Panc1 (cell line): ENCODE data around the gene IRX4. TPM values are rescaled to one million over a fixed set of nuclear protein-coding genes. Genes with fewer than 3 reads are reported as not detected.

Experiments
- ATAC-seq: fragments of 200-7000 bp; cut with Tn5 transposase; 2 replicates; pipeline ENCODE4 v1.9.1; 2020; ENCODE audit warnings: mild to moderate bottlenecking, moderate library complexity
- BruUV-seq: library from RNA; stranded (reverse); fragments of 400-500 nt; replicated peaks from 2 replicates; lab custom pipeline; 2021; lab: Mats Ljungman, UMichigan
- CTCF ChIA-PET: fragments of 300-600 bp; sonication (Branson Sonifier 250); formaldehyde crosslinking; loops from one replicate; lab custom pipeline; 2022; ENCODE audit warnings: antibody characterized with exemption; lab: Charles Lee
- POLR2A ChIA-PET: fragments of 300-600 bp; sonication (Branson Sonifier 250); formaldehyde crosslinking; loops from one replicate; lab custom pipeline; 2022; ENCODE audit warnings: antibody characterized with exemption; lab: Charles Lee
- DNase-seq: peaks from one replicate; pipeline ENCODE4 v3.0.0-alpha.2; 2010; ENCODE audit warnings: low read depth, low spot score
- H3K27ac ChIP-seq: 2 replicates; pipeline ENCODE4 v1.5.1; 2011; ENCODE audit warnings: mild to moderate bottlenecking, low read length, inconsistent platforms
- H3K27me3 ChIP-seq: fragments of 200-500 bp; sonication (Bioruptor generic); 2 replicates; pipeline ENCODE4 v1.6.0; 2014; ENCODE audit warnings: low read length, inconsistent platforms; ENCODE audit not compliant: control insufficient read depth, insufficient read depth
- H3K36me3 ChIP-seq: fragments of 200-500 bp; sonication (Bioruptor generic); 2 replicates; pipeline ENCODE4 v1.5.1; 2014; ENCODE audit warnings: inconsistent platforms, mild to moderate bottlenecking, low read length, moderate library complexity; ENCODE audit not compliant: control insufficient read depth, insufficient read depth
- H3K4me1 ChIP-seq: 2 replicates; pipeline ENCODE4 v1.5.1; 2011; ENCODE audit warnings: inconsistent platforms, mild to moderate bottlenecking, low read length, moderate library complexity; ENCODE audit not compliant: control insufficient read depth, insufficient read depth
- H3K4me3 ChIP-seq, 2 experiments: 2 replicates each; pipeline ENCODE4 v1.5.1; 2011 to 2012; ENCODE audit warnings: low read depth in 2 of 2, low read length in 2 of 2, mild to moderate bottlenecking in 2 of 2, inconsistent platforms in 1 of 2, moderate library complexity in 1 of 2
- H3K9me3 ChIP-seq: fragments of 200-500 bp; sonication (Bioruptor generic); 2 replicates; pipeline ENCODE4 v1.5.1; 2014; ENCODE audit warnings: low read depth, mild to moderate bottlenecking, inconsistent platforms, low read length, moderate library complexity; ENCODE audit not compliant: control insufficient read depth, insufficient read depth
- POLR2AphosphoS5 ChIP-seq: IDR thresholded peaks from 2 replicates; pipeline ENCODE4 v1.6.1; 2012; ENCODE audit warnings: mild to moderate bottlenecking, low read depth, low read length, moderate library complexity
- SIN3A ChIP-seq: IDR thresholded peaks from 2 replicates; pipeline ENCODE4 v1.6.1; 2012; ENCODE audit warnings: low read depth, mild to moderate bottlenecking, low read length, moderate library complexity, borderline replicate concordance; ENCODE audit not compliant: insufficient read depth
- TCF7L2 ChIP-seq: IDR thresholded peaks from 2 replicates; pipeline ENCODE4 v1.6.1; 2011; ENCODE audit warnings: mild to moderate bottlenecking, low read depth, low read length, inconsistent platforms
- in situ Hi-C: cut with HindIII; loops from 2 replicates; pipeline ENCODE4 v1.10.0; 2016; ENCODE audit warnings: low sequenced_read_pairs, low pct_unique_long_range_greater_than_20kb
- intact Hi-C: fragments of 100-400 bp; cut with micrococcal nuclease; formaldehyde crosslinking; loops from one replicate; pipeline ENCODE4 v1.10.0; 2022; ENCODE audit not compliant: unreplicated experiment
- total RNA-seq: library from RNA; stranded (reverse); gene quantifications from one replicate; pipeline ENCODE4 v1.2.1, GENCODE V29; 2021; ENCODE audit not compliant: unreplicated experiment
- TF ChIP-seq, protein P1 (sequence below), 2 experiments: IDR thresholded peaks; 2 replicates each; pipeline ENCODE4 v1.6.1; 2011 to 2012; ENCODE audit warnings: low read depth in 2 of 2, control low read depth in 1 of 2, low read length in 1 of 2, mild to moderate bottlenecking in 1 of 2, moderate library complexity in 1 of 2; ENCODE audit not compliant: insufficient read depth in 1 of 2
- TF ChIP-seq, protein P2 (sequence below): fragments of 450-650 bp; IDR thresholded peaks from 2 replicates; pipeline ENCODE4 v1.5.1; 2017; ENCODE audit warnings: mild to moderate bottlenecking

IRX4 gene
- total RNA-seq, 1 experiment from 2014 or later = 0.18 TPM

DNA sequence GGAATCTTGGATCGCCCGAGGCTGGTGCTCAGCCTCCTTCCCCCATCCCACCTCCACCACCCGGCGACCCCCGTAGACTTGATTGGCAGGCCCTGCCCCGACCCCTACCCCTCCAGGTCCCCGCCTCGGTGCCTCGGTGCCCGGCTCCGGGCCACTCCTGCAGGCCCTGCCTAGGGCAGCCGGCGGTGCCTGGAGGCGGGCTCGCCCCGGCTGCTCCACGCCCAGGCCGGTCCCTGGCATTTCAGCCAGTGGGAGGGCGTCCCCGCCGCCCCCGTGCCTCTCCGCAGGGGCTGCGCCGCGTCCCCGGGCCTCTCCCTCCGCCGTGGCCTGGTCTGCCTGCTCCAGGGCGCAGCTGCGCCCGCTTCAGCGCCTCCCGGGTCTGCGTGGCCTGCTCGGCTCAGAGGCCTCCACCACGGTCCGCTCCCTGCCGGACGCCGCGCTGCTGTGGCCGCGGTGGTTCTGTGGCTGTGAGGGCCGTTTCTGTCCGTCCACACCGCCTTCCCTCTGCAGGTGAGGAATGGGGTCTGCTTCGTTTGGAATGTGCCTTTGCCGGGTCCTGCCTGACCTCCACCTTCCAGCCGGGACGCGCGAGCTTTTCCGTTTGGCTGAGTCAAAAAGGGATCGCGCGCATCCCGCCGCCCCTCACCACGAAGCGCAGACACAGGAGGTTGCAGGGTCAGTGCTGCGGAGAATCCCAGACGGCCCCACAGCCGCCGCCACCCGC, 48.3 kb upstream of the IRX4 start:
- no peaks in the 10 kb centered on the region; the same call in 1 of the 2 replicates for H3K27me3 ChIP-seq
- H3K36me3 ChIP-seq = no peaks in the 10 kb centered on the region
- no peaks in the 10 kb centered on the region for H3K9me3 ChIP-seq
- H3K4me3 ChIP-seq = no peak overlapping the region
- no peak for TF ChIP-seq POLR2AphosphoS5
- TF ChIP-seq SIN3A = no peak
- no peak for TF ChIP-seq TCF7L2
- TF ChIP-seq, protein P1, sequence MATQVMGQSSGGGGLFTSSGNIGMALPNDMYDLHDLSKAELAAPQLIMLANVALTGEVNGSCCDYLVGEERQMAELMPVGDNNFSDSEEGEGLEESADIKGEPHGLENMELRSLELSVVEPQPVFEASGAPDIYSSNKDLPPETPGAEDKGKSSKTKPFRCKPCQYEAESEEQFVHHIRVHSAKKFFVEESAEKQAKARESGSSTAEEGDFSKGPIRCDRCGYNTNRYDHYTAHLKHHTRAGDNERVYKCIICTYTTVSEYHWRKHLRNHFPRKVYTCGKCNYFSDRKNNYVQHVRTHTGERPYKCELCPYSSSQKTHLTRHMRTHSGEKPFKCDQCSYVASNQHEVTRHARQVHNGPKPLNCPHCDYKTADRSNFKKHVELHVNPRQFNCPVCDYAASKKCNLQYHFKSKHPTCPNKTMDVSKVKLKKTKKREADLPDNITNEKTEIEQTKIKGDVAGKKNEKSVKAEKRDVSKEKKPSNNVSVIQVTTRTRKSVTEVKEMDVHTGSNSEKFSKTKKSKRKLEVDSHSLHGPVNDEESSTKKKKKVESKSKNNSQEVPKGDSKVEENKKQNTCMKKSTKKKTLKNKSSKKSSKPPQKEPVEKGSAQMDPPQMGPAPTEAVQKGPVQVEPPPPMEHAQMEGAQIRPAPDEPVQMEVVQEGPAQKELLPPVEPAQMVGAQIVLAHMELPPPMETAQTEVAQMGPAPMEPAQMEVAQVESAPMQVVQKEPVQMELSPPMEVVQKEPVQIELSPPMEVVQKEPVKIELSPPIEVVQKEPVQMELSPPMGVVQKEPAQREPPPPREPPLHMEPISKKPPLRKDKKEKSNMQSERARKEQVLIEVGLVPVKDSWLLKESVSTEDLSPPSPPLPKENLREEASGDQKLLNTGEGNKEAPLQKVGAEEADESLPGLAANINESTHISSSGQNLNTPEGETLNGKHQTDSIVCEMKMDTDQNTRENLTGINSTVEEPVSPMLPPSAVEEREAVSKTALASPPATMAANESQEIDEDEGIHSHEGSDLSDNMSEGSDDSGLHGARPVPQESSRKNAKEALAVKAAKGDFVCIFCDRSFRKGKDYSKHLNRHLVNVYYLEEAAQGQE (IDR thresholded peaks at IDR 0.05; ENCODE audit: insufficient read depth in 1 of 2, low read depth in 2 of 2, low read length in 1 of 2) = no peak
- TF ChIP-seq, protein P2, sequence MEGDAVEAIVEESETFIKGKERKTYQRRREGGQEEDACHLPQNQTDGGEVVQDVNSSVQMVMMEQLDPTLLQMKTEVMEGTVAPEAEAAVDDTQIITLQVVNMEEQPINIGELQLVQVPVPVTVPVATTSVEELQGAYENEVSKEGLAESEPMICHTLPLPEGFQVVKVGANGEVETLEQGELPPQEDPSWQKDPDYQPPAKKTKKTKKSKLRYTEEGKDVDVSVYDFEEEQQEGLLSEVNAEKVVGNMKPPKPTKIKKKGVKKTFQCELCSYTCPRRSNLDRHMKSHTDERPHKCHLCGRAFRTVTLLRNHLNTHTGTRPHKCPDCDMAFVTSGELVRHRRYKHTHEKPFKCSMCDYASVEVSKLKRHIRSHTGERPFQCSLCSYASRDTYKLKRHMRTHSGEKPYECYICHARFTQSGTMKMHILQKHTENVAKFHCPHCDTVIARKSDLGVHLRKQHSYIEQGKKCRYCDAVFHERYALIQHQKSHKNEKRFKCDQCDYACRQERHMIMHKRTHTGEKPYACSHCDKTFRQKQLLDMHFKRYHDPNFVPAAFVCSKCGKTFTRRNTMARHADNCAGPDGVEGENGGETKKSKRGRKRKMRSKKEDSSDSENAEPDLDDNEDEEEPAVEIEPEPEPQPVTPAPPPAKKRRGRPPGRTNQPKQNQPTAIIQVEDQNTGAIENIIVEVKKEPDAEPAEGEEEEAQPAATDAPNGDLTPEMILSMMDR = no peak
- BruUV-seq = no TSS peak
- H3K27ac ChIP-seq = no peak overlapping the region
- DNase-seq (no peak), ATAC-seq (peak; percentile 40; the same call in 1 of the 2 replicates)
- intact Hi-C loops (no loop called here), in situ Hi-C loops (no loop called here)
- POLR2A ChIA-PET = no interaction called here
- no peaks in the 10 kb centered on the region for H3K4me1 ChIP-seq
- CTCF ChIA-PET = no interaction called here

DNA sequence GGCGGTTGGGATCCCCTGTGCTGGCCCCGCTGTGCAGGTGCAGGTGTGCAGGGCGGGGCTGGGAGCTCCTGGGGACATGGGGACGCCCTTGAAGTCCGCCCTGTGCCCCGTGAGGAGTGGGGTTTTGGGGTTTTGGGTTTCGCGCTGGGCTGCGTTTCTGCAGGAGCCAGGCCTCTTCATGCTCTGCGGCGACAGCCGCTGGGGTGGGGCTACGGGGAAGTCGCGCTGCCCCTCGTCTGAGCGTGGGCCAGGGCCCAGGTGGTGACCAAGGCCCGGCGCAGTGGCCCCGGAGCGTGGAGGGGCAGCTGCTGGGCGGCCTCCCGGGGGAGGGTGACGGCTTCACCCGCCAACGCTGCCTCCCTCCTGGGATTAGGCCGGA, 47.8 kb upstream of the IRX4 start:
- peaks cover 2% of the 10 kb centered on the region; the same call in 1 of the 2 replicates for H3K27me3 ChIP-seq
- BruUV-seq = no TSS peak
- DNase-seq = no peak

More for the DNA sequence above, 47.8 kb upstream of the IRX4 start:
- Histone ChIP-seq H3K9me3 (no peaks in the 10 kb centered on the region), H3K36me3 (no peaks in the 10 kb centered on the region), H3K27ac (no peak overlapping the region), H3K4me3 (no peak overlapping the region), H3K4me1 (no peaks in the 10 kb centered on the region)
- in situ Hi-C loops (no loop called here), intact Hi-C loops (no loop called here)
- TF ChIP-seq POLR2AphosphoS5 = no peak
- no peak for TF ChIP-seq TCF7L2
- TF ChIP-seq, protein P2 = no peak
- no peak for ATAC-seq
- ChIA-PET CTCF (no interaction called here), POLR2A (no interaction called here)
